GM10847 (cell line): Measurements from ENCODE around the gene PAK5.

Experiments used
- POLR2A ChIP-seq: IDR thresholded peaks from 2 replicates; pipeline ENCODE4 v1.6.1; 2011; ENCODE audit not compliant: insufficient read length; ENCODE audit errors: extremely low read depth

The PAK5 gene

GRCh38 chr20:9838378-9839295, at the start of gene PAK5:
Gene PAK5 (minus strand): TSS chr20:9839076. CDS start chr20:9644328, 194,748 bp downstream.
- TF ChIP-seq POLR2A, result no peak

GRCh38 chr20:9887706-9888105, 48.8 kb upstream of the PAK5 start:
- no peak for TF ChIP-seq POLR2A

- no peak for TF ChIP-seq POLR2A
These were observed 47.4 kb upstream of the PAK5 start for GRCh38 chr20:9886227-9886626.

GRCh38 chr20:9884666-9885065, 45.8 kb upstream of the PAK5 start:
- no peak for TF ChIP-seq POLR2A

GRCh38 chr20:9884061-9884460, 45.2 kb upstream of the PAK5 start:
- TF ChIP-seq POLR2A, result no peak

GRCh38 chr20:9877932-9878495, 39.1 kb upstream of the PAK5 start:
- TF ChIP-seq POLR2A, result no peak

- no peak for TF ChIP-seq POLR2A
These were observed 28.5 kb upstream of the PAK5 start for GRCh38 chr20:9867196-9867980.

GRCh38 chr20:9852566-9852965, 13.7 kb upstream of the PAK5 start:
- no peak for TF ChIP-seq POLR2A

- no peak for TF ChIP-seq POLR2A
These were observed 750 bp upstream of the PAK5 start for GRCh38 chr20:9839626-9840025.

- TF ChIP-seq POLR2A, result no peak
These were observed 870 bp downstream of the PAK5 start for GRCh38 chr20:9838035-9838377.

GRCh38 chr20:9837634-9838033, 1.2 kb downstream of the PAK5 start:
- TF ChIP-seq POLR2A, result no peak

- no peak for TF ChIP-seq POLR2A
These were observed 3.6 kb downstream of the PAK5 start for GRCh38 chr20:9835302-9835701.

GRCh38 chr20:9831032-9831431, 7.8 kb downstream of the PAK5 start:
- no peak for TF ChIP-seq POLR2A

- TF ChIP-seq POLR2A, result no peak
These were observed 9.0 kb downstream of the PAK5 start for GRCh38 chr20:9829835-9830234.

GRCh38 chr20:9817654-9818053, 21.2 kb downstream of the PAK5 start:
- no peak for TF ChIP-seq POLR2A

GRCh38 chr20:9815632-9816031, 23.2 kb downstream of the PAK5 start:
- TF ChIP-seq POLR2A, result no peak
